Right lobe of liver (tissue), 6 donors: ENCODE data around the gene PCGF1. TPM values are rescaled to one million over a fixed set of nuclear protein-coding genes. Genes with fewer than 3 reads are reported as not detected.

ENCODE experiments used
- ATAC-seq, 4 donors: fragments of 200-7000 bp; cut with Tn5 transposase; one replicate each; pipeline ENCODE4 v1.9.1; 2020; ENCODE audit warnings: mild to moderate bottlenecking in 4 of 4, moderate library complexity in 4 of 4
- DNase-seq, 3 donors: peaks; one replicate each; pipeline ENCODE4 v3.0.0-alpha.2; 2020
- H3K27ac ChIP-seq, 3 donors: fragments of 200-600 bp; one replicate each; pipeline ENCODE4 v1.8.0; 2022
- H3K27me3 ChIP-seq, 2 donors: fragments of 200-600 bp; one replicate each; pipeline ENCODE4 v1.8.0; 2022
- H3K36me3 ChIP-seq, 4 donors: fragments of 200-600 bp; sonication (generic) in 1 of 4; one replicate each; pipeline versions ENCODE4 v1.5.1 to v1.8.0; 2017 to 2022; ENCODE audit warnings: control low read depth in 1 of 4
- H3K4me1 ChIP-seq, 4 donors: fragments of 200-600 bp; sonication (generic) in 1 of 4; one replicate each; pipeline versions ENCODE4 v1.5.1 to v1.8.0; 2017 to 2022; ENCODE audit warnings: control low read depth in 1 of 4
- H3K4me3 ChIP-seq, 3 donors: fragments of 200-600 bp; one replicate each; pipeline ENCODE4 v1.8.0; 2022
- H3K9me3 ChIP-seq, 4 donors: fragments of 200-600 bp; sonication (generic) in 1 of 4; one replicate each; pipeline versions ENCODE4 v1.5.1 to v1.8.0; 2017 to 2022; ENCODE audit warnings: control low read depth in 1 of 4
- POLR2A ChIP-seq: fragments of 450-650 bp; IDR thresholded peaks from one replicate; pipeline ENCODE4 v1.6.1; 2017; ENCODE audit warnings: antibody characterized with exemption, mild to moderate bottlenecking
- WGBS: methylation state at CpG from one replicate; pipeline ENCODE4 v1.1.6; 2018; ENCODE audit warnings: low coverage, low lambda C conversion rate; ENCODE audit not compliant: insufficient coverage; ENCODE audit errors: missing lambda C conversion rate; 5-methylcytosine and 5-hydroxymethylcytosine counted together
- intact Hi-C, 2 donors: fragments of 100-400 bp; cut with DNase I; formaldehyde crosslinking; loops; one replicate each; pipeline versions ENCODE4 v1.11.2 to v1.14.1; 2022
- total RNA-seq, 6 experiments: library from RNA; depleted of rRNA in 2 of 6; stranded (reverse); fragments of >200 nt in 2 of 6; fragmentation: NEBNext Ultra II Directional in 3 of 6; extraction: Animal tissue kit (Norgen Biotek cat#: 25700) in 3 of 6; gene quantifications; one replicate each; pipeline versions ENCODE4 v1.1.0 to v1.2.4, GENCODE V29; 2016 to 2023
- TF ChIP-seq, protein P1 (sequence below), 4 donors: fragments of 200-600 bp in 3 of 4; fragments of 450-650 bp in 1 of 4; IDR thresholded peaks; one replicate each; pipeline versions ENCODE4 v1.5.1 to v1.8.0; 2016 to 2022; ENCODE audit warnings: antibody characterized with exemption in 4 of 4, mild to moderate bottlenecking in 2 of 4
- donor health status: DM: no; HTN: yes; CAD: no.
- donor health status: DM: no; HTN: no; CAD: no.
- donor health status: DM: no; HTN: no; CAD: no.
- donor health status: DM: no; HTN: yes; CAD: no.
- donor health status: DM: no; HTN: yes; CAD: no.

Gene PCGF1
- total RNA-seq, 6 experiments from 2014 or later: 9.6 to 17.5 (median 13.3) TPM

DNA sequence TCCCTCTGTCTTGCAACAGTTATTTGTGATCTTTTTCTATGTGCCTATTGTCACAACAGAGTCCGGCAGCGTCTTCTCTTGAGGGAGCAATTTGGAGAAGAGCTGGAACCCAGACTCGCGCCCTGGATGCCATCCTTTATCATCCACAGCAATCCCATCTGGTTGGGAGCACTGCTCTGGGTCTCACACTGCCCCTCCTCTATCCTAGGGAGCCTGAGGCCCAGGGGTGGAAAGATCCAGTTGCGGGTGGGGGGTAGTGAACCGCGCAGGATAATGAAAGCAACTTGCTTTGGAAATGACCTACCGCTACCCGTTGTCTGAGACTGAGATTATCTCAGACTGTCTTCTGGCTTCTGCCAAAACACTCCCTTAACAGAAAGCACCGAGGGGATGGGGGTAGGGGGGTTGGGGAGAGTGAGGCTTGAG, 48.5 kb downstream of the PCGF1 start:
- Histone ChIP-seq H3K27ac (peak overlapping the region; percentile 41 to 50 (median 47)), H3K4me1 (peaks cover 0 to 24% (median 4%) of the 10 kb centered on the region in 4 donors)
- DNase-seq: no peak

DNA sequence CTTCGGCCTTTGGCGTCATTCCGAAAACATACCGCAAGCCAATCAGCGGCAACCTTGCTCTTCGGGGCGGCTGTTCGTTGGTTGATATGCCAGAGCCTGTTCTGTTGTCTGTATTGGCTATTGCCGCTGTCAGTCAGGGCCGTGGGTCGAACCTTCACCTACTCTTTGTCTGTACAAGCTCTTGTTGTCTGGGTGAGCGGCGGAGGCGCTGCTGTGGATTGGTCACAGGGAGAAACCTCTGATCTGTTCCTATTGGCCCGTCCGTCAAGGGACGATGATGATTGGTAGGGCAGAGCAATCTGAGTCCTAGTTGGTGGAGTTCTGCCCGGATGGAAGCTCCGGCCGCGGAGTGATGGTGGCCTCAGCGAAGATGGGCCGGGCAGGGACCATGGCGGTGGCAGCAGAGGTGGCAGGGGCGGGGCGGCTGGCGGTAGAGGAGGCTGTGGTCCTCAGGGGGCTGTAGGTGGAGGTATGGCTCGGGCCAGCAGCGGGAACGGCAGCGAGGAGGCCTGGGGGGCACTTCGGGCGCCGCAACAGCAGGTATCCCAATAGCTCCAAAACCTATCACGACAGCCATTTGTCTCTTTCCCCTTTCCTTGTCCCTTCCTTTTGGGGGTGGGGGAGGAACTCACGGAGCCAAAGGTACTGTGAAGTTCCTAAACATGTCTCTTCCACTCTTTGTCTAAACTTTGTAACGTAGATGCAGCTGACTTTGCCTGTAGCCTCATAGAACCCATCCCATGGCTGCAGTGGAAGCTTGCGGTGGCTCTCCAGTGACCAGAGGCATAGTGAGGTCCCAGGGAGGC, 49.2 kb downstream of the PCGF1 start, which contains the start of gene WBP1:
Gene WBP1 (plus strand): TSS at position 307 of the 806 bp plus-strand sequence. CDS start 165 bp downstream, at position 472.
- Histone ChIP-seq H3K4me3 (peak within 1 kb of the TSS; percentile 58 to 76 (median 63)), H3K9me3 (no peaks in the 10 kb centered on the region), H3K27ac (peak within 1 kb of the TSS; percentile 93 to 97 (median 94)), H3K4me1 (peaks cover 0 to 22% (median 4%) of the 10 kb centered on the region in 4 donors), H3K27me3 (no peaks in the 10 kb centered on the region), H3K36me3 (peaks cover 0 to 11% (median 0%) of the 10 kb centered on the region in 4 donors)
- peak; percentile 49 for TF ChIP-seq POLR2A
- TF ChIP-seq, protein P1, sequence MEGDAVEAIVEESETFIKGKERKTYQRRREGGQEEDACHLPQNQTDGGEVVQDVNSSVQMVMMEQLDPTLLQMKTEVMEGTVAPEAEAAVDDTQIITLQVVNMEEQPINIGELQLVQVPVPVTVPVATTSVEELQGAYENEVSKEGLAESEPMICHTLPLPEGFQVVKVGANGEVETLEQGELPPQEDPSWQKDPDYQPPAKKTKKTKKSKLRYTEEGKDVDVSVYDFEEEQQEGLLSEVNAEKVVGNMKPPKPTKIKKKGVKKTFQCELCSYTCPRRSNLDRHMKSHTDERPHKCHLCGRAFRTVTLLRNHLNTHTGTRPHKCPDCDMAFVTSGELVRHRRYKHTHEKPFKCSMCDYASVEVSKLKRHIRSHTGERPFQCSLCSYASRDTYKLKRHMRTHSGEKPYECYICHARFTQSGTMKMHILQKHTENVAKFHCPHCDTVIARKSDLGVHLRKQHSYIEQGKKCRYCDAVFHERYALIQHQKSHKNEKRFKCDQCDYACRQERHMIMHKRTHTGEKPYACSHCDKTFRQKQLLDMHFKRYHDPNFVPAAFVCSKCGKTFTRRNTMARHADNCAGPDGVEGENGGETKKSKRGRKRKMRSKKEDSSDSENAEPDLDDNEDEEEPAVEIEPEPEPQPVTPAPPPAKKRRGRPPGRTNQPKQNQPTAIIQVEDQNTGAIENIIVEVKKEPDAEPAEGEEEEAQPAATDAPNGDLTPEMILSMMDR (IDR thresholded peaks at IDR 0.05): no peak
- DNase-seq (peak; percentile 98 to 100 (median 100)), ATAC-seq (peak; percentile 82 to 94 (median 88))
- intact Hi-C loops: no loop called here
- WGBS: 0% methylated on average over 16 of the region's 38 CpGs

More for the DNA sequence above, 48.5 kb downstream of the PCGF1 start:
- Histone ChIP-seq H3K9me3 (no peaks in the 10 kb centered on the region), H3K36me3 (peaks cover 0 to 11% (median 0%) of the 10 kb centered on the region in 4 donors), H3K4me3 (peak overlapping the region; percentile 58 to 64 (median 63)), H3K27me3 (no peaks in the 10 kb centered on the region)
- 2% methylated on average over 8 of the region's 10 CpGs for WGBS
- intact Hi-C loops: no loop called here
- no peak for TF ChIP-seq POLR2A
- TF ChIP-seq, protein P1 (IDR thresholded peaks at IDR 0.05): no peak
- ATAC-seq: no peak

DNA sequence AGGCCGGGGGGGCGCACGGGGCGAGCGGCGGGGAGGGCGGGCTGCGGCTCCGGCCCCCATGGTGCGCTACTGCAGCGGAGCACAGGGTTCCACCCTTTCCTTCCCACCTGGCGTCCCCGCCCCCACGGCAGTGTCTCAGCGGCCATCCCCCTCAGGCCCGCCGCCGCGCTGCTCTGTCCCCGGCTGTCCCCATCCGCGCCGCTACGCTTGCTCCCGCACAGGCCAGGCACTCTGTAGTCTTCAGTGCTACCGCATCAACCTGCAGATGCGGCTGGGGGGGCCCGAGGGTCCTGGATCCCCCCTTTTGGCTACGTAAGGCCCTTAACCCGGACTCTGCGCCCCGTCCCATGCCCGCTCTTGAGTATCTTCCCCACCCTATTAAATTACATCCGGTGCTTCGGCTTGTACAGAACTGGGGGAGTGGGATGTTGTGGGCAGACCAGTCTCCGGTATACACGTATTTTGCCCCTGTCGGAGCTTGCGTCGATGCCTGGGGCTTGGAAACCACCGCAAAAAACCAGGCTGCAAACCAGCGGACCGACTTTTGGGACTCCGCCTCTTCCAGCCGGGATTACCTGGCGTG, 49.9 kb downstream of the PCGF1 start:
- ATAC-seq: peak; percentile 50 to 63 (median 55)
- peak; percentile 88 for TF ChIP-seq POLR2A
- TF ChIP-seq, protein P1 (IDR thresholded peaks at IDR 0.05): no peak
- peaks cover 0 to 4% (median 0%) of the 10 kb centered on the region in 4 donors for H3K36me3 ChIP-seq
- H3K27ac ChIP-seq: peak overlapping the region; percentile 93 to 97 (median 94)
- peak overlapping the region; percentile 47 to 76 (median 58) for H3K4me3 ChIP-seq
- DNase-seq: peak; percentile 83 to 86 (median 85)
- intact Hi-C loops: no loop called here
- no peaks in the 10 kb centered on the region for H3K27me3 ChIP-seq
- H3K4me1 ChIP-seq: peaks cover 0 to 22% (median 4%) of the 10 kb centered on the region in 4 donors
- no peaks in the 10 kb centered on the region for H3K9me3 ChIP-seq
- WGBS: 0% methylated on average over 16 of the region's 46 CpGs

DNA sequence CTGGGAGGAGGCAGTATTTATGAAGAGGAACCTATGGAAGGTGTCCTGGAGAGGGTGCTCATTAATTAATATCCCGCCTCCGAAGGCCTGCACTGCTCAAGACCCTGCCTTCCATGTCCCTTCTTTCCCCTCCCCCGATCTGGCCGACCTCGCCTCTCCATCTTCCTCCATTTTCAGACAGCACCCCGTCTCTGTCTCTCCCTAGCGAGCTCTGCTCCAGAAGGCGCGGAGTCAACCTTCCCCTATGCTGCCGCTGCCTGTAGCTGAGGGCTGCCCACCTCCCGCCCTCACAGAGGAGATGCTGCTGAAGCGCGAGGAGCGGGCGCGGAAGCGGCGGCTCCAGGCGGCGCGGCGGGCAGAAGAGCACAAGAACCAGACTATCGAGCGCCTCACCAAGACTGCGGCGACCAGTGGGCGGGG, 50.4 kb downstream of the PCGF1 start:
- H3K27ac ChIP-seq: peak overlapping the region; percentile 93 to 97 (median 94)
- TF ChIP-seq, protein P1 (IDR thresholded peaks at IDR 0.05): no peak
- no peak for TF ChIP-seq POLR2A
- H3K27me3 ChIP-seq: no peaks in the 10 kb centered on the region
- ATAC-seq: no peak
- peaks cover 0 to 22% (median 4%) of the 10 kb centered on the region in 4 donors for H3K4me1 ChIP-seq
- H3K36me3 ChIP-seq: no peaks in the 10 kb centered on the region
- no peaks in the 10 kb centered on the region for H3K9me3 ChIP-seq
- peak overlapping the region; percentile 47 to 76 (median 58) for H3K4me3 ChIP-seq
- DNase-seq: no peak
- intact Hi-C loops: no loop called here
- WGBS: 0% methylated on average over 11 of the region's 27 CpGs

Other genes starting within 250 kb of the PCGF1 start
- gene SLC4A5, start 164.3 kb downstream of the PCGF1 start, total RNA-seq: 1 to 10 TPM in 2 of 6 experiments, under 1 TPM in 4; 0.12 to 1.2 (median 0.68) TPM
- gene DCTN1, start 127.4 kb downstream of the PCGF1 start, total RNA-seq: 10 to 100 TPM; 33.7 to 47.9 (median 37.3) TPM
- under 1 TPM in 5 of 6 experiments, not detected in 1; 0.18 to 0.56 (median 0.31) TPM for gene C2orf81, start 86.1 kb downstream of the PCGF1 start, total RNA-seq
- gene WDR54, start 86.0 kb downstream of the PCGF1 start, total RNA-seq: 1 to 10 TPM; 1.6 to 5.3 (median 2.2) TPM
- 100 to 1,000 TPM in 2 of 6 experiments, 10 to 100 TPM in 4; 61.5 to 103 (median 83.0) TPM for gene RTKN, start 65.8 kb downstream of the PCGF1 start, total RNA-seq
- gene INO80B, start 52.6 kb downstream of the PCGF1 start, total RNA-seq: 10 to 100 TPM in 5 of 6 experiments, 1 to 10 TPM in 1; 3.4 to 20.3 (median 18.8) TPM
- gene WBP1, start 49.3 kb downstream of the PCGF1 start, total RNA-seq: 10 to 100 TPM; 29.6 to 37.6 (median 32.2) TPM
- 10 to 100 TPM; 41.0 to 45.2 (median 43.6) TPM for gene MOGS, start 42.3 kb downstream of the PCGF1 start, total RNA-seq
- 10 to 100 TPM; 10.7 to 51.9 (median 42.6) TPM for gene MRPL53, start 35.0 kb downstream of the PCGF1 start, total RNA-seq
- gene CCDC142, start 24.7 kb downstream of the PCGF1 start, total RNA-seq: 10 to 100 TPM in 3 of 6 experiments, 1 to 10 TPM in 3; 5.9 to 15.4 (median 11.2) TPM
- 10 to 100 TPM; 14.5 to 31.5 (median 26.7) TPM for gene TTC31, start 24.6 kb downstream of the PCGF1 start, total RNA-seq
- 1 to 10 TPM; 1.4 to 8.4 (median 5.8) TPM for gene LBX2, start 8.1 kb downstream of the PCGF1 start, total RNA-seq
- not detected for gene TLX2, start 6.8 kb upstream of the PCGF1 start, total RNA-seq
- not detected for gene DQX1, start 18.5 kb upstream of the PCGF1 start, total RNA-seq
- gene AUP1, start 22.0 kb upstream of the PCGF1 start, total RNA-seq: 100 to 1,000 TPM in 1 of 6 experiments, 10 to 100 TPM in 5; 64.6 to 109 (median 80.4) TPM
- gene HTRA2, start 22.2 kb upstream of the PCGF1 start, total RNA-seq: 10 to 100 TPM; 12.3 to 20.3 (median 15.2) TPM
- gene LOXL3, start 46.2 kb upstream of the PCGF1 start, total RNA-seq: 1 to 10 TPM in 5 of 6 experiments, under 1 TPM in 1; 0.92 to 3.3 (median 1.8) TPM
- 1 to 10 TPM; 1.9 to 3.7 (median 3.2) TPM for gene DOK1, start 47.0 kb upstream of the PCGF1 start, total RNA-seq
- gene M1AP, start 140.6 kb upstream of the PCGF1 start, total RNA-seq: not detected
- gene SEMA4F, start 146.6 kb upstream of the PCGF1 start, total RNA-seq: 1 to 10 TPM; 1.1 to 2.3 (median 1.6) TPM